Activated naive CD4-positive, alpha-beta T cell treated with anti-CD3 and anti-CD28 coated beads, Interleukin-2, amount 50 U/mL, for 72 hours (primary cell): ENCODE measurements around the gene SLCO3A1. TPM values are rescaled to one million over a fixed set of nuclear protein-coding genes. Genes with fewer than 3 reads are reported as not detected.

Source experiments
- ATAC-seq, 2 donors: fragments of 150-1000 bp; cut with Tn5 transposase; 2 replicates each; pipeline ENCODE4 v1.10.0; 2021; ENCODE audit warnings: mild to moderate bottlenecking in 2 of 2, moderate library complexity in 2 of 2
- DNase-seq, 2 donors: peaks; one replicate each; pipeline ENCODE4 v3.0.0; 2021 to 2022; ENCODE audit warnings: low spot score in 2 of 2
- H3K27ac Mint-ChIP-seq, 2 donors: one replicate each; pipeline ENCODE4 v1.8.0; 2022; ENCODE audit warnings: mild to moderate bottlenecking in 2 of 2, mixed read lengths in 2 of 2
- H3K36me3 Mint-ChIP-seq, 2 donors: one replicate each; pipeline ENCODE4 v1.8.0; 2022; ENCODE audit warnings: mixed read lengths in 2 of 2
- H3K9me3 Mint-ChIP-seq, 2 donors: one replicate each; pipeline ENCODE4 v1.8.0; 2022; ENCODE audit warnings: mixed read lengths in 2 of 2
- total RNA-seq, 2 donors: library from RNA; stranded (reverse); gene quantifications; one replicate each; pipeline ENCODE4 v1.2.3, GENCODE V29; 2022

Gene SLCO3A1
- total RNA-seq, 2 donors from 2014 or later: 3.2 to 3.9 TPM

DNA sequence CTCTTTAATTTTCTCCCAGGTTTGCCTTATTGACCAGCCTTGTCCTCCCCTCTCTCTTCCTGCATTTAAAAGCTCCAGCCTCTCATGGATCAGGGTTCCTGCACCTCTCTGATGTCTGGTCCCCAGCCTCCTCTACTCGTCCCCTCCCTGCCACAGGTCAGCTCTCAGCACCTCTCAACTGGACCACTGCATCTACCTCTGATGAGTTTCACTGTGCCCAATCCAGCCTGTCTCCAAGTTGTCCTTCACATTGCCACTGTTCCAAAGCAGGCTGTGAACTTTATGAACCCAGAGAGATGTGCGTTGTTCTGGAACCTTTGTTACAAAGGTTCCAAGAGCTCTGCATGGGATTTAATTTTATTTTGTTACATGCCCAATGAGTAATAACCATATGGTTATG lies 76.6 kb downstream of the SLCO3A1 start:
- H3K36me3 Mint-ChIP-seq: peaks cover 0 to 8% of the 10 kb centered on the region in 2 donors
- no peak for ATAC-seq

DNA sequence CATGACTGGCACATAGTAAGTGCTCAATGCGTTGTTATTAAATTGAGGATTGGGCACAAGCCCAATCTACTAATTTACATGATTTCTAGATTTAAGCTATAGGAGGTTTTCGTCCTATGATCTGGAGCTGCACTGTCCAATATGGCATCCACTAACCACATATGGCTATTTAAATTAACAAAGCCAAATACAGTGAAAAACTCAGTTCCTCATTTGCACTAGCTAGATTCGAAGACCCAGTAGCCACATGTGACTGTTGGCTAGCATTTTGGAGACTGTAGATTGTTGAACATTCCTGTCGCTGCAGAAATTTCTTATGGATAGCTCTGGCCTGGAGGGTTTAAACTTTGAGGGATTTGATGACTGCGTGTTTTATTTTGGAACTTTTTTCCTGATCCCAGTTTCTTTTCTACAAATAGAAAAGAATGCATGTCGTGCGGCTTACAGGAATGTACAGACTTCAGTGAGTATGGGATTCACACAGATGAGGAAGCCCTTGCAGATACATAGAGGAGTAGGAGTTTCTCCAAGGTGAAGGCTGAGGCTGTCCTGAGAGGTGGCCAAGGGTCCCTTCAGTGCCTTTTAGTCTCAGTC lies 82.8 kb downstream of the SLCO3A1 start:
- no peak for DNase-seq
- Mint-ChIP-seq H3K9me3 (no peaks in the 10 kb centered on the region), H3K36me3 (peaks cover 0 to 8% of the 10 kb centered on the region in 2 donors), H3K27ac (no peak overlapping the region)
- ATAC-seq: no peak

More for the DNA sequence above, 76.6 kb downstream of the SLCO3A1 start:
- no peak for DNase-seq
- Mint-ChIP-seq H3K27ac (no peak overlapping the region), H3K9me3 (no peaks in the 10 kb centered on the region)

DNA sequence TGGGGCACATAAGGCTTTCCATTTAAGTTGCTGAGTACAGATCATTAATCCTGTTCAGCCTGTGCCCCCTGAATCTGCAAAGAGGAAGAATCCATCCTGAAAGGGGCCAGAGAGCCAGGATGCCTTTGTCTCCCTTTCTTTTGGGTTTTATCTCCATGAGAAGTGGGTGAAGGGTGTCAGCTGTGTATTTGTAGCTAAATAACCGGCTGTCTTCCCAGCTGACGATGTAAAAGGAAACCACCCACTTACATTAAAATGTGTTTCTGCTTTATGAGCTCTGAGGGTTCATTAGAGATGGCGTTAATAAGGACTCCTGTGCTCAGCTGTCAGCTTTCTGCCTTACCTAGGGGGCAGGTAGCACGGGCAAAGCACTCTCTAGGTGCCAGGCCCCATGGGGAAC lies 83.4 kb downstream of the SLCO3A1 start:
- Mint-ChIP-seq H3K27ac (no peak overlapping the region), H3K9me3 (no peaks in the 10 kb centered on the region), H3K36me3 (peaks cover 0 to 8% of the 10 kb centered on the region in 2 donors)
- no peak for DNase-seq
- ATAC-seq: no peak

DNA sequence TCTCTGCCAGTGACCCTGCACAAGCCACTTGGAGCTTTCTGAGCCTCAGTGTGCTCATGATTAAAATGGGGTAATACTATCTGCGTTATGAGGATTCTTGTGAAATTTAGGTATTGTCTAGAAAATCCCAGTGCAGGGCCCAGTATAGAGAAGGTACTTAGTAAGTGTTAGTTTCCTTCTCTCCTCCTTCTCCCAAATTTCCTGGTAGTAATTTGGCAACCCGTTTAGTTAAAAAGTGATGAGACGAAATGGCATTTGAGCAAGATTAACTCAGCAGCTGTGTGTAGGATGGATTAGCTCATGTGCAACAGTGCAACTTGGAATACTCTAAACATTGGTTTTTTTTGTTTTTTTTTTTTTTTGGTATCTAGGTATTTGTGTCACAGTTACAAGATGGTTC lies 84.6 kb downstream of the SLCO3A1 start:
- DNase-seq (no peak), ATAC-seq (no peak)
- Mint-ChIP-seq H3K9me3 (no peaks in the 10 kb centered on the region), H3K27ac (no peak overlapping the region), H3K36me3 (peaks cover 0 to 8% of the 10 kb centered on the region in 2 donors)

DNA sequence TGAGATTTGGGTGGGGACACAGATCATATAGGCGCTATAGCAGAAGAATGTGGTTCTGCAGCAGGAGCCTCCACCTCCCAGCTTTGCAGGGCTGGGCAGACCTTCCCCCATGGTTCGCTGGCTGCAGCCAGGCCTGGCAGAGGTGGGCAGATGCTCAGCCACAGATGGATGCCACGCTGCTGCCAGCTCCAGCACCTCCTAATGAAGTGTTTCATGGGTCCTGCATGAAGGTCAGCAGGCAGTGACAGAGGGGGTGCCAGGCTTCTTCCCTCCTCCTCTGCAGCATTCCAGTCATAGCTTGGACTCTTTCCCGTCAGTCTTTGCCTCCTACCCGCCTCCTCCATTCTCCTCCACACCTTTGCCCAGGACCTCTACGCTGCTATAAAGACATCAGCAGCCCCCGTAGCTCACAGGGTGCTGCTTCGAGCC lies 85.9 kb downstream of the SLCO3A1 start:
- H3K36me3 Mint-ChIP-seq: peaks cover 0 to under 1% of the 10 kb centered on the region in 2 donors
- no peaks in the 10 kb centered on the region for H3K9me3 Mint-ChIP-seq
- ATAC-seq: no peak
- no peak for DNase-seq
- H3K27ac Mint-ChIP-seq: peak overlapping the region in 1 of 2 donors; percentile 15

DNA sequence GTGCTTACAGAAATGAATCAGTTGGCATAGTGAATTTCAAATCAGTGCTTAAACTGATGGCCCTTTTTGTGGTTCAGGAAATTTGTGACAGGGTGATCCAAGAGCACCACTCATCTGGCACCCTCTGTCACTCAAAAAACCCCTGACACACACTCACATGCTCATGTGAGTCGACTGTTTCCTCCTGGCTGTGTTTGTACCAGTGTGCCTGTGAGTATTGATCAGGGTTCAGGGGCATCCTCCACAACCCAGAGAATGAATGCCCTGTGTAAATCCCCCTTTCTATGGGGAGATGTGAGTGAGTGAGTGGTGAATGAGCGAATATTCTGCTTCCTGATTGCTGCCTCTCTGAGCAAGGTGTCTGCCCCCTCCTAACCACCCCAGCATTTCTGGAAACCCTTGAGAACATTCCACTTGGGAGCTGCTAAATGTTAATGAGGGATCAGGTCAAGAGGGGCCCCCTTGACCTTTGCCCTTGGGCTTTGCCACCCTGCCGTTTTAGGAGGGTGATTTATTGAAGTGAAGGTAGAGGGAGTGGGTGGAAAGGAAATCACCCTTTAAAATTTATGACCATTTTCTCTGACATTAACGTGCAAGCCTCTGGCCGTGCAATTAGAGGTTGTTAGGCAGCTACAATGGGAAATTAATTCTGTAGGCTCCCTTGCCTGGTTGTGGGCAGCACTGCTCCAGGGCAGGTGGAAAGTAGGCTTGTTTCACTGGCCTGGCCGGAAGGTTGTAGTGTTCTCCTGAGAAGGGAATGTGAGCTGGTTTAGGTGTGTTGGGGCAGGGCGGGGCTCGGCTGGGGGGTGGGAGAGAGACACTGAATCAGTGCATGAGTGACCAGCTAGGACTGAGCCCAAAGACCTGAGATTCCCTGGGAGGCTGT lies 87.2 kb downstream of the SLCO3A1 start:
- DNase-seq (no peak), ATAC-seq (peak; percentile 78 to 87)
- Mint-ChIP-seq H3K36me3 (no peaks in the 10 kb centered on the region), H3K27ac (peak overlapping the region in 1 of 2 donors; percentile 15), H3K9me3 (no peaks in the 10 kb centered on the region)

DNA sequence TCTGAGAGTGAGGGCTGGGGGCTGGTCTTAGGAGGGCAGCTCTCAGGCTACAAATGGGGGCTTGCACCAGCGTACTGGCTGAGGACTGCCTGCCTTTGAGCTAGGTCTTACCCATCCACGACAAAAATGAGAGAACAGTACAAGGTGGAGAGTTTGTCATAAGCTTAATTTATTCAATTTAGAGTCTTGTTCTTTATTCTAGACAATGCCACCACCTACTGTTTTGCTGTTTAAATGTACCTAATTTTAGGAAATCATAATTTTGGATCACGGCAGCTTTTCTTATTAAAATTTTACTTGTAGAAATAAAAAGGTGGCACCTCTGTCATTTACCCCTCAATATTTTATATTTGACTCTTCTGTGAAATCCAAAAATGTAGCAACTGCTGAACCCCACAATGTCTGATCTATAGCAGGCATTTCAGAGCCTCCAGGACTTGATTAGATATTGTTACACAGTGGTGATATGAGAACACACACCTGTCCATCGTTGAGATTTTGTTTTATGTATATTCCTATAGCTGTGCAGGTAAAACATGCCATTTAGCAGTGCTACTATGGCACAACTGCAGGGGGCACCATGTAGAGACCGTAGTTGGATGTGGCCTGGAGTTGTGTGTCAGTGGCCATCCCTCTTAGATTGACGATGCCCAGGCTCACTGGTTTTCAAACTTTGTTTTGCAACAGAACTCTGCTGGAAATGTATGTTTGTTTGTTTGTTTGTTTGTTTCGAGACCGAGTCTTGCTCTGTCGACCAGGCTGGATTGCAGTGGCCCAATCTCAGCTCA lies 88.6 kb downstream of the SLCO3A1 start:
- H3K36me3 Mint-ChIP-seq: no peaks in the 10 kb centered on the region
- no peaks in the 10 kb centered on the region for H3K9me3 Mint-ChIP-seq
- ATAC-seq (no peak), DNase-seq (no peak)
- peak overlapping the region in 1 of 2 donors; percentile 89 for H3K27ac Mint-ChIP-seq

- ATAC-seq: peak; percentile 62 to 82
- Mint-ChIP-seq H3K9me3 (no peaks in the 10 kb centered on the region), H3K27ac (no peak overlapping the region), H3K36me3 (no peaks in the 10 kb centered on the region)
- peak in 1 of 2 donors; percentile 29 for DNase-seq
Observed at GRCh38 chr15:91942720-91943394, 89.3 kb downstream of the SLCO3A1 start.

DNA sequence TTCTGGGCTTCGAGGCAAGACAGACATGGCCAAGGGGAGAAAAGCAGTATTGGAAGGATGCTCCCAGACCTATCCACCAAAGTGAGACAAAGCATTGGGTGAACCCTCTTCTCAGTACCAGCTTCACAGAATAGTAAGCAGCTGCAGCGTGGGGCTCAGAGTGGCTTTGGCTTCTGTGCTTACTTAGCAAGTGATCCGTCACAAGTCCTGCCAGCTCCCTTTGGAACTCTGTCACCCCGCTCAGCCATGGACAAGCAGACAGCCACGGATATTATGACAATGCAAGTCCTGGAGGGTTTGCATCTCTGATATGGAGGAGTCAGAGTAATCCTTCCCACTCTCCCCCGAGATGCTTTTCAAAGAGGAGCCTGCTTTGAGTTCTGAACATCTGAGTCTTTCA lies 90.8 kb downstream of the SLCO3A1 start:
- DNase-seq (no peak), ATAC-seq (no peak)
- H3K9me3 Mint-ChIP-seq: no peaks in the 10 kb centered on the region
- no peaks in the 10 kb centered on the region for H3K36me3 Mint-ChIP-seq
- no peak overlapping the region for H3K27ac Mint-ChIP-seq

DNA sequence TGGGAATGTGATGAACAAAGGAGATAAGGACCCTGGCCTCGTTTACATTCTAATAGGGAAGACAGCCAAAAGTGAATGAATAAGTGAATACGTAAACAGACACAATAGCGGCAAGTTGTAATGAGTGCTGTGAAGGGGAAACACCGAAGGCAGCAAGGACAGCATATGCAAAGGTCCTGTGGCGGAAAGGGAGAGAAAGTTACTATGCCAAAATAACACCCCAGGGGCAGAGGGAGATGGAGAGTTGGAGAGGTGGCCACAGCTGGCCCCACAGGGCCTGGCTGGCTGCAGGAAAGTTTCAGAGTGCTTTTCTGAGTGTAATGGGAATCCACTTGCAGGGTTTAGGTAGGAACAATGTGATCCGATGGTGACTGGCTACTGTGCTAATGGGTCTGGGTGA lies 91.9 kb downstream of the SLCO3A1 start:
- ATAC-seq (no peak), DNase-seq (no peak)
- Mint-ChIP-seq H3K9me3 (no peaks in the 10 kb centered on the region), H3K27ac (peak overlapping the region in 1 of 2 donors; percentile 1), H3K36me3 (no peaks in the 10 kb centered on the region)

DNA sequence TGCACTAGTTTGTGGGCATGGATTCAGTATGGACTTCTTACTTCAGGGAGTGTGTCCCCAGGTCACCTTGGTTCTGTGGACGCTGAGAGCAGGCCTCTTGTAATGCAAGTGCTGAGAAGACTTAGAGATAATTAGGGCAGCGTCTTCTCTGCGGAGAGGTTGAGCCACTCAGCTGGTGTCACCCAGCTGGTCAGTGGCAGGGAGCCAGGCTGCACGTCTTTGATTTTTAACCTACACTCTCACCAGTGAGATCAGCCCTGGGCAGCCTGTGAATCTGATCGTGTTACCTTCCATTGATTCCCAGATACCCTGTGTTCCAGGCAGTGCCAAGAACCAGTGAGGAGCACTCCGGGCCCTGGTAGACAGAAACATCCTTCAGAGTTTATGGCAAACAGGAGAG lies 92.6 kb downstream of the SLCO3A1 start:
- Mint-ChIP-seq H3K36me3 (no peaks in the 10 kb centered on the region), H3K27ac (no peak overlapping the region), H3K9me3 (no peaks in the 10 kb centered on the region)
- ATAC-seq (no peak), DNase-seq (no peak)

GRCh38 chr15:91946581-91947292 lies 93.2 kb downstream of the SLCO3A1 start:
- DNase-seq (no peak), ATAC-seq (no peak)
- peak overlapping the region in 1 of 2 donors; percentile 37 for H3K27ac Mint-ChIP-seq
- no peaks in the 10 kb centered on the region for H3K9me3 Mint-ChIP-seq
- H3K36me3 Mint-ChIP-seq: no peaks in the 10 kb centered on the region

DNA sequence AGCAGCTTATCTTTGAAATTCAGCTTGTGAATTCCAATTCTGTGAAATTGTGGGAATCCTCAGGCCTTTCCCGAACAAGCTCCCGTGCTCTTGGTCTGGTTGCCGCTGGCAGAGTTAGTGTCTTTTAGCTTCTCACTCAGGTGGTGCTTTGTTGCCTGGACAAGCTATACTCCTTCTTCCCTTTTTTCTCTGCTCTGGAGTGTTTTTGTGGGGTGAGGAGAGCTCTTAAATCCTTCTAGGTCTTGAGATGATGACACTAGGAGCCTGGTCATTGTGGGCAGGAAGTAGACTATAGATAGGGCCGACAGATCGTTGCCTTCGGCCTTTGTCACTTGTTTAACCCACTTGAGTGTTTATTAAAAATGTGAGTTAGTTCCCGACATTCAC lies 93.8 kb downstream of the SLCO3A1 start:
- Mint-ChIP-seq H3K36me3 (no peaks in the 10 kb centered on the region), H3K9me3 (no peaks in the 10 kb centered on the region), H3K27ac (peak overlapping the region in 1 of 2 donors; percentile 37)
- ATAC-seq: no peak
- DNase-seq: no peak

DNA sequence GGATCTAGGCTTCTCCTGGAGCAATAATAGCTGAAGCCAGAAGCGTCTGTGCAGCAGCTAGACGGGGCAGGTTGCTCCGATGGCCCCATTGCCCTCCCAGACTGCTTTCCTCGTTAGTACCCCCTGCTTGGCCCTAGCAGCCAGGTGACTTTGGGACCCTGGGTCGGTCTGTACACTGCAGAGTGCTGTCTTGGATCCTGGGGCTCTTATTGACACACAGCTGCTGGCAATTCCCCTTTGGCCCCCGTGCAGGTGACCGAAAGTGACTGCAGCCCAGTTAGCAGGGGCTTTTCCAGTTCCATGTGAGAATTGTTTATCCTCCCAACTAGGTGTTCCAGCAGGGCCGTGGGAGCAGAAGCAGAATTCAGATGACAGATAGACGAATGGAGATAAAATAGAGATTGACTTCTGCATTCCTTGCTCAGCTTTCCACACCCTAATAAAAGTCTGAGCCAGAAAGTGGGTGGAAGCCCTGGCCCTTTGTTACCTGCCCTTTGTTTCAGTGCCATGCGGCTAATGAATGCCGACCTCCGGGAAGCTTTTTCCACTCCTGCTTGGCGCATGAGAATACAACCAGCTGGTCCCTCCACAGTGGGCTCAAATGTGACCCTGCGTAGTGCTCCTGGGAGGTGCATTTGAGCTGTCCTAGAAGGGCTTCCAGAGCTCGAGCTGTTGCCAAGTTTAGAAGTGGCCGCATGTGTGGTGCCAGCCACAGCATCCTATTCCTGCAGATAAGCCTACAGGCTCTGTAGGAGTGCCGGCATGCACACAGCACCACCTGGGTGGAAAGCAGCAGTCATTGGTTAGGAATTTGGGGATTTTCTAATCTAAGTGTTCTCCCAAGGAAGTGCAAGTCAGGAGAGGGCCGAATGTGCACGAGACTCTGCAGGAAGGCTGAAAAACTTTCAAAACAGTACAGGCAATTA lies 94.4 kb downstream of the SLCO3A1 start:
- no peak for ATAC-seq
- Mint-ChIP-seq H3K27ac (no peak overlapping the region), H3K36me3 (no peaks in the 10 kb centered on the region), H3K9me3 (no peaks in the 10 kb centered on the region)
- no peak for DNase-seq

GRCh38 chr15:91949361-91949760 lies 95.9 kb downstream of the SLCO3A1 start:
- no peaks in the 10 kb centered on the region for H3K9me3 Mint-ChIP-seq
- no peak overlapping the region for H3K27ac Mint-ChIP-seq
- DNase-seq (no peak), ATAC-seq (no peak)
- no peaks in the 10 kb centered on the region for H3K36me3 Mint-ChIP-seq
